ENCODE measurements around the gene TRPM7.
"Not testable (repeated sequence)": the region's sequence is repeated elsewhere in the genome, so short reads cannot be mapped to it uniquely, and the experiment has no call there.

Gene TRPM7

GRCh38 chr15:50686469-50687301, at the start of gene TRPM7:
TSS of gene TRPM7 (minus strand) at chr15:50686797. CDS start at chr15:50686533, 264 bp downstream.
- peak; percentile 87 for DNase-seq (ENCODE audit: low read depth)

- DNase-seq (ENCODE audit: low read depth): no peak
These were observed 48.6 kb upstream of the TRPM7 start for GRCh38 chr15:50735156-50735555.

- DNase-seq (ENCODE audit: low read depth): no peak
These were observed 39.7 kb upstream of the TRPM7 start for GRCh38 chr15:50726315-50726714.

GRCh38 chr15:50718700-50719125, 32.1 kb upstream of the TRPM7 start:
- DNase-seq (ENCODE audit: low read depth): no peak

GRCh38 chr15:50712018-50712417, 25.4 kb upstream of the TRPM7 start:
- no peak for DNase-seq (ENCODE audit: low read depth)

GRCh38 chr15:50710585-50710984, 24.0 kb upstream of the TRPM7 start:
- DNase-seq (ENCODE audit: low read depth): no peak

GRCh38 chr15:50707878-50708427, 21.4 kb upstream of the TRPM7 start:
- DNase-seq (ENCODE audit: low read depth): no peak

- DNase-seq (ENCODE audit: low read depth): no peak
These were observed 16.3 kb upstream of the TRPM7 start for GRCh38 chr15:50702762-50703334.

GRCh38 chr15:50698101-50698500, 11.5 kb upstream of the TRPM7 start:
- no peak for DNase-seq (ENCODE audit: low read depth)

GRCh38 chr15:50697109-50697797, 10.7 kb upstream of the TRPM7 start:
- no peak for DNase-seq (ENCODE audit: low read depth)

GRCh38 chr15:50694634-50695165, 8.1 kb upstream of the TRPM7 start:
- not testable (repeated sequence) for DNase-seq (ENCODE audit: low read depth)

- no peak for DNase-seq (ENCODE audit: low read depth)
These were observed 805 bp upstream of the TRPM7 start for GRCh38 chr15:50687302-50687902.

GRCh38 chr15:50685976-50686468, 575 bp downstream of the TRPM7 start:
- DNase-seq (ENCODE audit: low read depth): peak; percentile 71

- no peak for DNase-seq (ENCODE audit: low read depth)
These were observed 1.2 kb downstream of the TRPM7 start for GRCh38 chr15:50685191-50685975.

- DNase-seq (ENCODE audit: low read depth): no peak
These were observed 5.1 kb downstream of the TRPM7 start for GRCh38 chr15:50681467-50681866.

GRCh38 chr15:50676799-50677483, 9.7 kb downstream of the TRPM7 start:
- DNase-seq (ENCODE audit: low read depth): no peak

- no peak for DNase-seq (ENCODE audit: low read depth)
These were observed 11.0 kb downstream of the TRPM7 start for GRCh38 chr15:50675535-50676144.

- no peak for DNase-seq (ENCODE audit: low read depth)
These were observed 16.5 kb downstream of the TRPM7 start for GRCh38 chr15:50670115-50670514.

GRCh38 chr15:50669611-50670010, 17.0 kb downstream of the TRPM7 start:
- no peak for DNase-seq (ENCODE audit: low read depth)

GRCh38 chr15:50665938-50666337, 20.7 kb downstream of the TRPM7 start:
- DNase-seq (ENCODE audit: low read depth): no peak

Data from activated T-helper 9 cell treated with anti-CD3 and anti-CD28 coated beads, Interleukin-2, amount 50 U/mL, for 16 hours (primary cell).